Ovary (tissue), 3 donors: Measurements from ENCODE around the gene ZNF354C.

Experiments used
- CTCF ChIP-seq, 3 donors: fragments of 450-650 bp in 2 of 3; fragments of 200-600 bp in 1 of 3; IDR thresholded peaks; one replicate each; pipeline versions ENCODE4 v1.5.1 to v1.8.0; 2016 to 2022; ENCODE audit warnings: antibody characterized with exemption in 3 of 3, mild to moderate bottlenecking in 1 of 3
- EP300 ChIP-seq: sonication (generic); formaldehyde crosslinking; IDR thresholded peaks from one replicate; pipeline ENCODE4 v1.6.1; 2017; ENCODE audit warnings: antibody characterized with exemption
- POLR2A ChIP-seq: fragments of 450-650 bp; IDR thresholded peaks from one replicate; pipeline ENCODE4 v1.6.1; 2017; ENCODE audit warnings: antibody characterized with exemption, mild to moderate bottlenecking, moderate library complexity
- donor health status: DM: no; HTN: no; CAD: no.

- TF ChIP-seq POLR2A (no peak), CTCF (IDR thresholded peaks at IDR 0.05) (no peak), EP300 (no peak)
Measured at GRCh38 chr5:179112469-179113142, 52.4 kb downstream of the ZNF354C start.
